HG03342 (cell line): ENCODE results near the gene GSTA4.
"Not testable (repeated sequence)": the region's sequence is repeated elsewhere in the genome, so short reads cannot be mapped to it uniquely, and the experiment has no call there.

Experiments
- ATAC-seq: cut with Tn5 transposase; IDR thresholded peaks from one replicate; pipeline ENCODE4 v1.9.1; 2021; ENCODE audit warnings: mild to moderate bottlenecking, moderate library complexity; ENCODE audit not compliant: unreplicated experiment

The GSTA4 gene

DNA sequence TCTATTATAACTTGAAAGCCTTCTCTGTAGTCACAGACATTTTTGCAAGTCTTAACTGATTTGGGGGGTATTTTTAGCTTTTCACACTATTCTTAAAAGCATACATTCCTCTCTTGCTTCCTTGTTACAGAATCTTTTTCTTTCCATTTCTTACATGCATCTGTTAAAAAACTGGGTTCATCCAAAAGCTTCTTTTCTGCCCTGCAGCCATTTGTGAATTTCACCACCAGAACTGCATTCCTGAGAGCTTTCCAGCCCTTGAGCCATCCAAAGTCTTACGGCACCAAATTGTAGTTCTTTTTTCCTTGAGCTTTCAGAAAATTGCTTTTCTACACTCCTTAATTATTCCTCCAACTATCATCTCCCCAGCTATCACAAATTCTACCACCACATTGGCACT is 19.7 kb upstream of the GSTA4 start:
- ATAC-seq, result no peak

DNA sequence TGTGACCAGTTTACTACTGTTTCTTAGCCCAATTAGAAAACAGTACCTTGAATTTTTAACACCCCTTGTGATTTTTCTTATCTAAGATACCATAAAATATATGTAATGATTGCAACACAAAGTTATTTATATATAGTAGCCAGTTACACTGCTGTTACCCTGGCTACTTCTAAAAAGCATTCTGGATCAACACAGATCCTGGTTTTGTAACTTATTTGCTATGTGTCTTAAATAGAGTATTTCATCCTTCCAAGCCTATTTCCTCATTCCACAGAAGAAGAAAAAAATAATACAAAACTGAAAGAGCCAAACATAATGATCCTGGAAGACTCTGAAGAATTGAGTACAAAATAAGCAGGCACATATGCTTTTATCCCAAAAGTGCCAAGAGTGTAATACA is 19.0 kb upstream of the GSTA4 start:
- ATAC-seq, result no peak

DNA sequence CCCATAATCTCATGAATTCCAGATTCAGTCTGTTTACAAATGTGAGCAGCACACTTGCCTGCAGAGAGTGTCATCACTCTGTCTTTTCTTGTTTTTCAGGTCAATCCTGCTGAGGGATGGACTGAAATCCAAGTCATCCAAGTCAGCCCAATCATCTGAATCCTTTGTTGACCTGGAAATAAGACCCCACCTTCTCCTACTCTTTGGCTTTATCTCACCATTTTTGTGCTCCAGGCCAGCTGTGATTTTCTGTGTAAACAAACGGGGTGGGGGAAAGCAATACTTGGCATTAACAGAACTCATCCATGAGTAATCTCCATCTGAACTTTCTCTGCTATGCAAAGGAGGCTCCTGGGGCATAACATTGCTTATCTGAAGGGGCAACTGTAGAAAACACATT is 16.9 kb upstream of the GSTA4 start:
- ATAC-seq, result no peak

DNA sequence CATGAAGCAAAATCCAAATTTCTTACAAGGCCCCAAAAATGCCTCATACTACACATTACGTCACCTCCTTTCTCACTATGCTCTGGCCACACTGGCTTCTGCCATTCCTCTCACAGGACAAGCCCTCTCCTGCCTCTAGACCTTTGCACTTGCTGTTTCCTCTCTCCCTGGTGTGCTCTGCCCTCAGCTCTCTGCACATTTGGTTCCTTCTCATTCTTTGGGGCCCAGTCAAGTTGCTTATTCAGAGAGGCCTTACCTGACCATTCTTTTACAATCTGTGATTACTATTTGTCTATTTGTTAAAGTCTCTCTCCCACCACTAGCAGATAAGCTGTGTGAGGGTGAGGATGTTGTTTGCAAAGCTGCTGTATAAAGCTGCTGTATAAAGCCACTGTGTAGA is 15.4 kb upstream of the GSTA4 start:
- no peak for ATAC-seq

DNA sequence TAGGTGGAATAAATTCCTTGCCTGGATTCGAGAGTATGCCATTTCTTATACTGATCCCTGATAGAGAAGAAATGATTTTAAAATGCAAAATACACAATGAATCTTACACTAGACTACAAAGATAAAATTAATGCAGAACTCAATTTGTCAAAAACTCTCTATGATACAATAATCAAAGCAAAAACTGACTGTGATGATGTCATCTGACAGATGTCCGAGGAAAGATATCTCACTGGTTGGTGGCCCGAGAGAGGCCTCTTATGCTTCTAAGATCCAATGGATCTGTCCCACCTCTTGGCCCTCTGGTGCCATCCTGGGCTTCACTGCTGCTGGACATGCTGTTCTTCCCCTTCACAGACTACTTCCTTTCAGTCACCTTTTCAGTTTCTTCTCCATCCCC is 14.4 kb upstream of the GSTA4 start:
- ATAC-seq, result no peak

DNA sequence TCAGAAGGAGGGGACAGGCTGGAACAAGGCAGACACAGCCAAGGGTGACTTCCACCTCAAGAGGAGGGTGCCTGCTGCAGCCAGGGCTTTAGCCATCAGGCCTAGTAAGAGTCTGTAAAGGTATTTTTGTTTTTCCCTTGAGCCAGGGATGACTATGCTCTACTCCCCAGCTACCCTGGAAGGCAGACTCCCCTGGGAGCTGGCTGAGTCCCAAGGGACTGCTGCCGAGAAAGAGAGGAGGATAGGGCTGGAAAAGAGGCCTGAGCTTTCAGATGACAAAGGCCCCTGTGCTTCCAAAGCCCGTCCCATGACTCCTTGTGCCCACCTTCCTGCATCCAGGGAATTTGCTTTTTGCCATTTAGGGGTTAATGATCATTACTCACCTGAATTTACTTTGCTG is 14.0 kb upstream of the GSTA4 start:
- ATAC-seq, result no peak

DNA sequence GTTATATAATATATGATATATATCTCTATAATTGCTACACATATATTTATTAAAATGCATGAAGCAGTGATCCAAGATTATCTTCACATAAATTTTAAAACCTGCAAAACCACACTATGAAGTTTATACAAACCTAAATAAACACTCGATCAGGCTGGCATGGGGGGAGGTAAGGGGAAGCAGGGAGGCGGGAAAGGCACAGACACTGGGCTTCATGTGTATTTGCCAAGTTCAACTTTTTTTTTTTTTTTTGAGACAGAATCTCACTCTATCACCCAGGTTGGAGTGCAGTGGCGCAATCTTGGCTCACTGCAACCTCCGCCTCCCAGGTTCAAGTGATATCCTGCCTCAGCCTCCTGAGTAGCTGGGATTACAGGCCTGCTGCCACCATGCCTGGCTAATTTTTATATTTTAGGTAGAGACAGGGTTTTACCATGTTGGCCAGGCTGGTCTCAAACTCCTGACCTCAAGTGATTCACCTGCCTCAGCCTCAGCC is 13.2 kb upstream of the GSTA4 start:
- ATAC-seq, result not testable (repeated sequence)

DNA sequence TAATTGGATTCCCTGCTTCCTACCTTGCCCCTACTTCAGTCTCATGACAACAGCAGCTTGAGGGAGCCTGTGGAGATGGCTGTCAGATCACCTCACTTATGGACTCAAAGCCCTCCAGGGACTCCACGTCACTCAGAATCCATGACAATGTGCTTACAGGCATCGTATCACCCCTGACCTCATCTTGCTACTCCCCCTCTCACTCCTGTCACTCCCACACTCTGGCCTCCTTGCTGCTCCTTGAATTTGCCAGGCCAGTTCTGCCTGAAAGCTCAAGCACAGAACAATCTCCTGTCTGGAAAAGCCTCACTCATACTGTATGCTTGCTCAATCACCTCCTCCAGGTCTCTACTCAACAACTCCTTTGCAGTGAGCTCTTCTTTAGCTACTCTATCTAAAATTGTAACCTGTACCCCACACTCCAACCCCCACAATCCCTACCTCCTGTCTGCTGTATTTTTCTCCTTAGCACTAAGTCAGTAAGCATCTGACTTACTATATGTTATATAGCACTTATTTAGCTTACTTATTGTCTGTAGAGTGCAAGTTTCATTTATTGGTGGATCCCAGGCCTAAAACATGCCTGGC is 10.7 kb upstream of the GSTA4 start:
- no peak for ATAC-seq

DNA sequence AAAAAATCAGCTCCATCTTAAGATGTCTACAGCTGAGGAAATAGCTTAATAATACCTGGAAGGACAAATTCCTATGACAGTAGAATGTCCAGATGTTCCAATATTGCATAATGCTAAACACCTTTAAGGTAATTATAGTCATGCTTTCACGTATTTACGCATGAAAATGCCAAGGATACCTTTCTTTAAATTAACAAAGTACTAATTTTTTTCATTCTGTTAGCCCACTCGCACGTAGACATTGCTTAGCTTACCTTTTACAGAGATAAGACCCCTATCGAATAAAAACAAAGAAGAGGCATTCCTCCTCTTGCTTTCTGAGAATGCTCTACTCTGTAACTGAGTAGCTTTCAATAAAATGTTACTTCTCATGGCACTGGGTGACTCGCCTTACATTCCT is 4.4 kb upstream of the GSTA4 start:
- no peak for ATAC-seq

DNA sequence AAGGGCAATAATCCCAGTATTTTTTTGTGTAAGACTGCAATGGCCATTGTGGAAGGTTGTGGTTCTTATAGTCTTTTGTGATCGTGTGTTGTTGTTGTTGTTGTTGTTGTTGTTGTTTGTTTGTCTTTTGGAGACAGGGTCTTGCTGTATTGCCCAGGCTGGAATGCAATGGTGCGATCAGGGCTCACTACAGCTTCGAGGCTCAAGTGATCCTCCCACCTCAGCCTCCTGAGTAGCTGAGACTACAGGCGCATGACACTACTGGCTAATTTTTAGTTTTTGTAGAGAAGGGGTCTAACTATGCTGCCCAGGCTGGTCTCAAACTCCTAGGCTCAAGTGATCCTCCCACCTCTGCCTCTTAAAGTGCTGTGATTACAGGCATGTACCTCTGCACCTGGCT is 3.5 kb upstream of the GSTA4 start:
- ATAC-seq, result no peak

DNA sequence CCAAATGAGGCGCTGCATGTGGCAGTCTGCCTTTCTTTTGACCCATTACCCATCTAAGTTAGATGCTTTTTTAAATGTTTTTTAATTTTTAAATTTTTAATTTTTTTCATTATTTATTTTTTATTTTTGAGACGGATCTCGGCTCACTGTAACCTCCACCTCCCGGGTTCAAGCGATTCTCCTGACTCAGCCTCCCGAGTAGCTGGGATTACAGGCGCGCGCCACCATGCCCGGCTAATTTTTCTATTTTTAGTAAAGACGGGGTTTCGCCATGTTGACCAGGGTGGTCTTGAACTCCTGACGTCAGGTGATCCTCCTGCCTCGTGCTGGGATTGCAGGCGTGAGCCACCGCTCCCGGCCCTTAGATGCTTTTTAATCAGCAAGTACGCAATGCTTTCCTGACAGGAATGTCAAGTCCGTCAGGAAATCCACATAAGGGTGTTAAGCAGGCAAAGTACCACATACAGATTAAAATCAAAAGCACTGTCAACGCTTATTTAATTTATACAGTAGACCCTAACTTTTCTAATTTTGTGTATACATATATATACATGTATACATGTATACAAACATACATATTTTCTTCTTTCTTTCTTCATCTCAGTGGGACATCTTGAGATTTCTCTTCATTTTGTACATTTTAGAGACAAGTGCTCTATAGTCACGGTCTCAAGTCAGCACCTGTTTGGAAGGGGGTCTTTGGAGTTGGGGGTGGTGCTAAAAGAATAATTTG is 995 bp upstream of the GSTA4 start:
- ATAC-seq, result no peak

DNA sequence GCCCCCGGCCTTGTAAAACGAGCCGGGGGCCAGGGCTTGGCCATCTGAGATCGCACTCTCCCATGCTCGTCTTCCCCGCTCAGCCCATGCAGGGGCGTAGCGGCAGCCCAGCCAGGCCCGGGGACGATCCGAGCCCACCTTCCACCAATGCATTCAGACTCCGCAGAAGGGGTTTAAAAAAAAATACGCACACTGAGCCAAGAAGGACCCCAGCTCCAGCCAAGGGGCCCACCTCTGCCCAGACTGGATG is 320 bp downstream of the GSTA4 start:
- peak; percentile 26 for ATAC-seq

DNA sequence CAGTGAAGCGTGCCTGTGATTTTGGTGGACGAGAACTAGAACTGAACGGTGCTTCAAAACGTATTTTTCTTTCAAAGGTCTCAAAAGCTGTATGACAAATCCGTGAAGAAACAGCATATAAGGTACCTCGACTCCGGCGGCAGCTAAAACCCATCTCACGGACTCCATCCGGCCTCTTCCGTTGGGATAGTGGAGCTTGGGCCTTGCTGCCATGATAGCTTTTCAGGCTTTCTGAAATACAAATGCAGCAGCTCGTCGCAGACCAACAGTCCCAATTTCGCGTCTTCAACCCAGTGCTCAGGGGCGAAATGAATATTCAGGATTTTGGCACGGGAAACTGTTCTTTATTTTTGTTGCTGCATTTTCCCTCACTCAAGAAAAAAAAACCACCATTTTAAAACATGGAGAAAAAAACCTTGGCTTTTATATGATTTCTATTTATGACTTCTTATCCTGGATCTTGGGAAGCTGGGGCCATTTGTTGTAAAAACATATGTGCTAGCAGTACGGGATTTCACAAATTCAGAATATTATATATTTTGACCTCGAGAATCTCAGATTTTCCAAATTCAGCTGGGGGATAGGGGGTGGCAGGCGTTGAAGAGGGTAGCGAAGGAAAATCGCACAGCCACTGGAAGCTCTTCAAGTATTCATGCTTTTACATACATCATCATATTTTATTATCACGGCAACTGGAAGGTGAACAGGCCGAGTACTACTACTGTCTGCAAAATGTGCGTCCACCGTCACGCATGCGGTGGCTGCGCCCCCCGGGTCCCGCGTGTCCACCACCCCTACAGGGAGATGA is 849 bp downstream of the GSTA4 start:
- no peak for ATAC-seq

DNA sequence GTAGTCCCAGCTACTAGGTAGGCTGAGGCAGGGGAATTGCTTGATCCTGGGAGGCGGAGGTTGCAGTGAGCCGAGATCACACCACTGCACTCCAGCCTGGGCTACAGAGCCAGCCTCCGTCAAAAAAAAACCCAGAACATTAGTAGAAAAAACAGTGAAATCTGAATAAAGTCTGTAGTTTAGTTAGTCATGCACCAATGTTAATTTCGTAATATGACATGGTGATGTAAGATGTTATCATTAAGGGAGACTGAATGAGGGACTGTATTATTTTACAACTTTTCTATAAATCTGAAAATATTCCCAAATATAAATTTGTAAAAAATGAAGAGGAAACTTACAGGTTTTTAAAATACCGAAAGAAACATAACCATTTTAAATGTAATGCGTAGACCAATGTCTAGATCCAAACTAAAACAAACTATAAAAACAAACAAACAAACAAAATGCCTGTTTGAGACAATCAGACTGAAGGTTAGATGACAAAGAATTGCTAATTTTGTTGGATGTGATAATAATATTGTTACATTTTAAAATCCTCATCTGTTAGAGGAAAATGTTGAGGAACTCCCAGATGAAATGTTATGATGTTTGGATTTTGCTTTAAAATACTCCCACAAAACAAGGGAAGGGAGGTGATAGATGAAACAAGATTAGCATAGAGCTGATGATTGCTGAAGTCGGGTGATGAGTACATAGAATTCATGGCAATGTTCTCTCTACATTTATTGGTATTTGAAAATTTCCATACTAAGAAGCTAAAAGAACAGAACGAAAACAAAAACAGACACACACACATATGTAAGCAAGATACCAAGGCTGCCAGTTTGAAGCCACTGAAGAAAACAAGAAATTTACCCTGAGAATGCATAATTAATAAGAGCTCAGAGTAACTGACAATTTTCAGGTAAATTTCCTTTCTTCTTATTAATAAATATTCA is 1.8 kb downstream of the GSTA4 start:
- no peak for ATAC-seq

DNA sequence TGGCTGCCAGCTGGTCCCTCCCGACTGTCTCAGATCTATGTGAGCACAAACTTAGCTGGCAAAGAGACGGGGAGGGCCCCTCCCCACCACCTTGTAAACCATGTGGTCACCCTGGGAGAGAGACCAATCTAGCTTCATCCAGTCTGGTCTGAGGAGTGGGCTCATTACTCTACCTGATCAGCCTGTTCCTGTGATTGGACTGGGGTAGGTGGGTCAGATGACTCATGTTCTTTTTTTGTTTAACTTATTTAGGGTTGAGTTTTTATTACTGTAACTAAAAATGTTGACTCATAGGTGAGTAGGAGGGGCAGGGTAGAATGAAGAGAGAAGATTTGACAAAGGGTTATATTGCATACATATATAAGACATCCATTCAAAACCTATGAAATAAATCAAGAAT is 4.7 kb downstream of the GSTA4 start:
- ATAC-seq, result no peak

DNA sequence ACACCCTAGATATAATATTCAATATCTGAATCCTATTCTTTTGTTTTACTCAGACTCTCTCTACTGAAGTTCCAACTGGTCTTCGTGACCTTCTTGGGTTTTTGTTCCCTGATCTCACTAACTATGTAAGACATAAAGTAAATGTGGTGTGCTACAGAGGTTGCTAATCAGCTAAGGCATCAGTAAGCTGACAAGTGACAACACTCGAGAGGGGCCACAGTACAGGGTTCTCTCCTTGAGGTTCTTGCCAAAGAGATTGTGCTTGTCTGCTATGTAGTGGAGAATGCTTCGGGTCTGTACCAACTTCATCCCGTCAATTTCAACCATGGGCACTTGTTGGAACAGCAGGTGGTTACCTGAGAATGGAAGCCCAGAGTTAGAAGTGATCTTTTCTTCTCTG is 9.9 kb downstream of the GSTA4 start:
- no peak for ATAC-seq

DNA sequence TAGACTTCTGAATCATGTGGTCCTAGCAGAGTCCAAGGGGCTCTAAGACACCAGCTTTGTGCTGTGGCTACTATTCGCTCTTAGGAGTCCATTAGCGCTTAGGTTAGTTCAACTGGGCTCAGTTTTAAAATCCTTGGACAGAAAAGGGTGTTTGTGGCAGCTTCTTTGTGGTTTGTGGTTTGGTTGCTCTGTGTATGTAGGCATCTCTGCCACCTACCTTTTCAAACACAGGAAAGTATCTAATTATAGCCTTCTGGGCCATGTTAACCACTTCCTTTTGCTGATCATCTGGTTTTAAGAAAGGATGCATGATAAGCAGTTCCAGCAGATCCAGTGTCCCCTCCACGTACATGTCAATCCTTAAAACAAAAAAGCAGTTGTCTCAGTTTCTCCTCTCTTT is 10.8 kb downstream of the GSTA4 start:
- no peak for ATAC-seq

DNA sequence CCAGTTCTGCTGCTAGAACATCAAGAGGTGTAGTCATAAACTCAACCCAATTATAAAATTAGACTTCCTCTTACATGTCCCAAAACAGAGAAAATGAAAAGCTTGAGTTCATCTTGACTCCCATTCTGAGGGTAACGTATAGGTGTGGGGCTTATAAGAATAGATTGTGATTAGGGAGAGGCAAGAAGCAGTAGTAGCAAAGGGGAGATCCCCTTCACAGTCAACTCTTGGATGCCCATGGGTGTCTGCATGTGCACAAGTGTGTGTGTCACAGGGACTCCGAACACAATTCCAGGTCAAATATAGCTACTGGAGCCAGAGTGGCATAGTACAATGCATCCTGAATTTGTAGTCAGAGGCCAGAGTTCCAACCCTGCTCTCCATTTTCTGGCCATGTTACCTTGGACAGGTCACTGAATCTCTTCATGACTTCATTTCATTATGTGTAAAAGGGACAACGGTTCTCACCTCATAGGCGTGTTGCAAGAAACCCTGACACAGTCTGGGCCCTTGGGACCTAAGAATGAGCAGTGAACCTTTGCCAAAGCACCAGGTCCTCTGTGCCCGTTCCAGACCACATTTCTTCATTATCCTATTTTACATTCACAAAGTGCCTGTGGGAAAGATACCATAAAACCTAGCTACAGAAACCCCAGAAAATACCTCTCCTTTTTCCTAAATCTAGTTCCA is 11.8 kb downstream of the GSTA4 start:
- no peak for ATAC-seq

DNA sequence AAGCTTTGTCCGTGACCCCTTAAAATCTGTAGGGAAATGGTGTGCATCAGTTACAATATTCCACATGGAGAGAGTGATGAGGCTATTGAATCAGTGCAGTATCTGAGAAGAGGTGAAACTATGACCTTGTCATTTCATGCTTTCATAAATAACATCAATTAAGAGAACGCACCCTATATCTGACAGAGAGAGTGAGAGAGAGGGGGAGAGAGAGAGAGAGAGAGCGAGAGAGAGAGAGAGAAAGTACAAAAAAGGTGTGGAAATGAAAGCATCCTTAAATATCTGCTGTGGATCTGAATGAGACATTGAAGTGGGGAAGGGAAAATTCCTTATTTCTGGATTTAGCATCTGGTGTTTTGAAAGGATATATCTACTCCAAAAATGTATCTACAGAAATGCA is 12.4 kb downstream of the GSTA4 start:
- ATAC-seq, result no peak

DNA sequence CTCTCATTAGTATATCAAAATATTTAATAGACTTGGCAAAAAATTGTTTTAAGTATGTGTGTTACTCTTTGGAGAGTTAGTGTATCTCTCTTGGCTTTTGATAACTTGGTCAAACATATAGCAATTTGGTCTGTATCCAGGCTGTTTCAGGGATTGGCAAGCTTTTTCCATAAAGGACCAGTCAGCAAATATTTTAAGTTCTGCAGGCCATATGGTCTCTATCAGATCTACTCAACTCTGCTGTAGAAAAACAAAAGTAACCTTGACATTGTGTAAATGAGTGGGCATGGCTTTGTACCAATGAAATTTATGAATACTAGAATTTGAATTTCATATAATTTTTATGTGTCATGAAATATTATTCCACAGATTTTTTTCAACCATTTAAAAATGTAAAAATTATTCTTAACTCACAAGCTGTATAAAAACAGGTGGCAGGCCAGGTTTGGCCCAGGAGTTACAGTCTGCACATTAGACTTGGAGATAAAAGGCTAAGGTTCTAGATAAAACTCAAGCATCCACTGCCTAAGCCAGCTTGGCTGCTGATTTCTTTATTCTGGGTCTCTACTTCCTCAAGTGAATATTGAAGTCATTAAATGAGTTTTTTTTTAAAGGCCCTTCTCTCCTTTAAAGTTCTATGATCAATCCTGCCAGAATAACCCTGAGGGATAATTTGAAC is 13.7 kb downstream of the GSTA4 start:
- no peak for ATAC-seq
